ENCODE results near the gene PHF21A.

PHF21A gene

DNA sequence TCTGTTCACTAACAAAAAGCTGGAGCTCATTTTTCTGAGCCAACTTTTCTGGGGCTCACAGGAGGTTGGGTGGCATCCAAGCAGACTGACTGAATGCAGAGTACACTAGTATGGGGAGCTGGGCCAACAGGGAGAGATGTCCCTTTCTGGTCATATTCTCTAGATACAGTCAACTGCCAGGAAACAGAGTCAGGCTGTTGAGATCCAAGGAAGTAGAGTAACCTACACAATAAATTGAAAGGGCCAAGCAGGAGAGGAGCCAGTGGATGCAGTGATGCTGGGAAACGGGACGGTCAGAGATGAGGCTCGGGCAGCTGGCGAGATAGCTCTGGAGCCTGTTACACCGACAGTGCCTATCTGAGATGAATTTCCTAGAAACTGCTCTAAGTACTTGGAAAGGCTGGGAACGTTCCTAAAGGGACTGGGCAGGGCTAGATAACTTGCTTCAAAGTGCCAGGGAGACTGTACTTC, 127.7 kb downstream of the PHF21A start:
- Histone ChIP-seq H3K27ac (no peak overlapping the region), H3K4me3 (ENCODE audit: low read depth in 1 of 2, low read length in 1 of 2) (no peak overlapping the region), H3K36me3 (no peaks in the 10 kb centered on the region), H3K27me3 (no peaks in the 10 kb centered on the region), H3K4me1 (ENCODE audit: control insufficient read depth in 1 of 2, insufficient read depth in 1 of 2, low read depth in 1 of 2, low read length in 1 of 2) (no peaks in the 10 kb centered on the region), H3K9me3 (no peaks in the 10 kb centered on the region)
- TF ChIP-seq, protein P1, sequence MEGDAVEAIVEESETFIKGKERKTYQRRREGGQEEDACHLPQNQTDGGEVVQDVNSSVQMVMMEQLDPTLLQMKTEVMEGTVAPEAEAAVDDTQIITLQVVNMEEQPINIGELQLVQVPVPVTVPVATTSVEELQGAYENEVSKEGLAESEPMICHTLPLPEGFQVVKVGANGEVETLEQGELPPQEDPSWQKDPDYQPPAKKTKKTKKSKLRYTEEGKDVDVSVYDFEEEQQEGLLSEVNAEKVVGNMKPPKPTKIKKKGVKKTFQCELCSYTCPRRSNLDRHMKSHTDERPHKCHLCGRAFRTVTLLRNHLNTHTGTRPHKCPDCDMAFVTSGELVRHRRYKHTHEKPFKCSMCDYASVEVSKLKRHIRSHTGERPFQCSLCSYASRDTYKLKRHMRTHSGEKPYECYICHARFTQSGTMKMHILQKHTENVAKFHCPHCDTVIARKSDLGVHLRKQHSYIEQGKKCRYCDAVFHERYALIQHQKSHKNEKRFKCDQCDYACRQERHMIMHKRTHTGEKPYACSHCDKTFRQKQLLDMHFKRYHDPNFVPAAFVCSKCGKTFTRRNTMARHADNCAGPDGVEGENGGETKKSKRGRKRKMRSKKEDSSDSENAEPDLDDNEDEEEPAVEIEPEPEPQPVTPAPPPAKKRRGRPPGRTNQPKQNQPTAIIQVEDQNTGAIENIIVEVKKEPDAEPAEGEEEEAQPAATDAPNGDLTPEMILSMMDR (IDR thresholded peaks at IDR 0.05): no peak

GRCh38 chr11:45988921-45989320, 132.3 kb downstream of the PHF21A start:
- TF ChIP-seq, protein P1 (IDR thresholded peaks at IDR 0.05): no peak
- Histone ChIP-seq H3K27me3 (no peaks in the 10 kb centered on the region), H3K4me1 (ENCODE audit: control insufficient read depth in 1 of 2, insufficient read depth in 1 of 2, low read depth in 1 of 2, low read length in 1 of 2) (no peaks in the 10 kb centered on the region), H3K9me3 (no peaks in the 10 kb centered on the region), H3K4me3 (ENCODE audit: low read depth in 1 of 2, low read length in 1 of 2) (no peak overlapping the region), H3K27ac (no peak overlapping the region), H3K36me3 (no peaks in the 10 kb centered on the region)

- H3K4me1 ChIP-seq (ENCODE audit: control insufficient read depth in 1 of 2, insufficient read depth in 1 of 2, low read depth in 1 of 2, low read length in 1 of 2): no peaks in the 10 kb centered on the region
- H3K27ac ChIP-seq: no peak overlapping the region
- TF ChIP-seq, protein P1 (IDR thresholded peaks at IDR 0.05): no peak
- no peaks in the 10 kb centered on the region for H3K9me3 ChIP-seq
- H3K27me3 ChIP-seq: no peaks in the 10 kb centered on the region
- H3K36me3 ChIP-seq: peaks cover 3% of the 10 kb centered on the region
- no peak overlapping the region for H3K4me3 ChIP-seq (ENCODE audit: low read depth in 1 of 2, low read length in 1 of 2)
These were observed 136.0 kb downstream of the PHF21A start for GRCh38 chr11:45985212-45985611.

DNA sequence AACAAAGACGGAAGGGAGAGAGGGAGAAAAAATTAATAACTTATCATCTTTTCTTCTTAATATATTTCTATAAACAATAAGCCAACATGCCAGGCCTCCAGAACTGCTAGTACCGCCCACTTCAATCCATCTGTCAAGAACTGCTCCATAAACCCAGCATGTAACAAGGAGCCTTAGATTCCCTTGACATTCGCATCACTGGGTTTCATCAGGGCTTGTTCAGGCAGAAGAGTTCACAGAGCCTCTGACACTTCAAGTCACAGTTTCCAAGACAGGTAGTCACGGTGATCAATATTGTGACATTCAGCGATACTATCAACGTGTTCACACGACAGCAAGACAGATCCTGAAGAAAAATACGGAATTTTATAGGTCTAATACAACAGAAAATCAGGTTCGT, 137.1 kb downstream of the PHF21A start:
- TF ChIP-seq, protein P1 (IDR thresholded peaks at IDR 0.05): no peak
- Histone ChIP-seq H3K27ac (no peak overlapping the region), H3K36me3 (peaks cover 13% of the 10 kb centered on the region), H3K4me1 (ENCODE audit: control insufficient read depth in 1 of 2, insufficient read depth in 1 of 2, low read depth in 1 of 2, low read length in 1 of 2) (no peaks in the 10 kb centered on the region), H3K27me3 (no peaks in the 10 kb centered on the region), H3K4me3 (ENCODE audit: low read depth in 1 of 2, low read length in 1 of 2) (no peak overlapping the region), H3K9me3 (no peaks in the 10 kb centered on the region)

DNA sequence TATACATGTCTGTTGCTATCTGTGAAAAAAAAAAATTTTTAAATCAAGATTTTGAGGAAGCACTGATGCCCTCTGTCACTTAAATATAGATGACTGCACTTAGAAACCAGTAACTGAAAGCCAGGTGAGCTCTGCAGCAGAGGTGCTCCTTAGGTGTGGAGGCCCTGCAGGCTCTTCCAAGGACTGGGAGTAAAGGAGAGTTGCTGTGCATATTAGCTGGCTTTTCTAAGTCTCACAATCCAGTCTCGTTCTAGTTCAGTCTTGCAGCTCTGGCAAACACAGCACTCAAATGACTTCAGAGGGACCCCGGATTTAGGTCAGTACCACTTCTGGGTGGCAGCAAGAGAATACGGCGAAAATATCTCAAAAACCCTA, 137.8 kb downstream of the PHF21A start:
- Histone ChIP-seq H3K27me3 (no peaks in the 10 kb centered on the region), H3K4me1 (ENCODE audit: control insufficient read depth in 1 of 2, insufficient read depth in 1 of 2, low read depth in 1 of 2, low read length in 1 of 2) (no peaks in the 10 kb centered on the region), H3K27ac (no peak overlapping the region), H3K9me3 (no peaks in the 10 kb centered on the region), H3K36me3 (peaks cover 20% of the 10 kb centered on the region), H3K4me3 (ENCODE audit: low read depth in 1 of 2, low read length in 1 of 2) (no peak overlapping the region)
- TF ChIP-seq, protein P1 (IDR thresholded peaks at IDR 0.05): no peak

Measured in neutrophil (primary cell).